ENCODE results near the gene PPP1R9A.

GRCh38 chr7:95334447-95334846, 427.1 kb downstream of the PPP1R9A start:
- TF ChIP-seq CTCF (conservative IDR thresholded peaks at IDR 0.05; ENCODE audit: low read depth, low read length): no peak
- TF ChIP-seq EZH2 (IDR thresholded peaks at IDR 0.05; ENCODE audit: borderline replicate concordance, low read depth, low read length, poor library complexity, severe bottlenecking): no peak
